ENCODE results near the gene CRYGA.

- TF ChIP-seq CTCF (IDR thresholded peaks at IDR 0.05) (no peak), POLR2A (IDR thresholded peaks at IDR 0.05; ENCODE audit: low read depth) (no peak), POLR2AphosphoS5 (IDR thresholded peaks at IDR 0.05) (no peak), EP300 (IDR thresholded peaks at IDR 0.05) (no peak)
Measured at GRCh38 chr2:208175840-208176153, 12.4 kb upstream of the CRYGA start.
